HG03378 (cell line): Measurements from ENCODE around the gene LRMDA.

Experiments used
- ATAC-seq: cut with Tn5 transposase; IDR thresholded peaks from one replicate; pipeline ENCODE4 v1.9.1; 2021; ENCODE audit warnings: mild to moderate bottlenecking, moderate library complexity; ENCODE audit not compliant: unreplicated experiment

The LRMDA gene

GRCh38 chr10:75654772-75655171, 223.3 kb downstream of the LRMDA start:
- ATAC-seq: no peak

GRCh38 chr10:75655791-75656451, 224.5 kb downstream of the LRMDA start:
- ATAC-seq: no peak

GRCh38 chr10:75657351-75657750, 225.9 kb downstream of the LRMDA start:
- ATAC-seq: no peak

- ATAC-seq: no peak
Measured at GRCh38 chr10:75658036-75658435, 226.6 kb downstream of the LRMDA start.

- no peak for ATAC-seq
Measured at GRCh38 chr10:75658496-75658895, 227.1 kb downstream of the LRMDA start.

GRCh38 chr10:75658915-75659314, 227.5 kb downstream of the LRMDA start:
- no peak for ATAC-seq

GRCh38 chr10:75660823-75661222, 229.4 kb downstream of the LRMDA start:
- ATAC-seq: no peak

GRCh38 chr10:75662715-75663114, 231.3 kb downstream of the LRMDA start:
- no peak for ATAC-seq

- no peak for ATAC-seq
Measured at GRCh38 chr10:75663947-75664664, 232.7 kb downstream of the LRMDA start.

GRCh38 chr10:75664968-75665367, 233.5 kb downstream of the LRMDA start:
- no peak for ATAC-seq

GRCh38 chr10:75665707-75666106, 234.3 kb downstream of the LRMDA start:
- ATAC-seq: no peak

- ATAC-seq: no peak
Measured at GRCh38 chr10:75672111-75672671, 240.8 kb downstream of the LRMDA start.

GRCh38 chr10:75672842-75673241, 241.4 kb downstream of the LRMDA start:
- no peak for ATAC-seq

GRCh38 chr10:75677541-75677940, 246.1 kb downstream of the LRMDA start:
- no peak for ATAC-seq

GRCh38 chr10:75678527-75678926, 247.1 kb downstream of the LRMDA start:
- ATAC-seq: no peak

- no peak for ATAC-seq
Measured at GRCh38 chr10:75679536-75679935, 248.1 kb downstream of the LRMDA start.

GRCh38 chr10:75681334-75681733, 249.9 kb downstream of the LRMDA start:
- no peak for ATAC-seq

GRCh38 chr10:75682649-75683557, 251.5 kb downstream of the LRMDA start:
- ATAC-seq: no peak

GRCh38 chr10:75685187-75685586, 253.8 kb downstream of the LRMDA start:
- ATAC-seq: no peak

GRCh38 chr10:75688506-75689300, 257.3 kb downstream of the LRMDA start:
- no peak for ATAC-seq
